Vagina (tissue), 2 donors: ENCODE results near the gene AQP5. TPM values are rescaled to one million over a fixed set of nuclear protein-coding genes. Genes with fewer than 3 reads are reported as not detected.
"Not testable (repeated sequence)": the region's sequence is repeated elsewhere in the genome, so short reads cannot be mapped to it uniquely, and the experiment has no call there.

ENCODE experiments used
- DNase-seq, 2 donors: peaks; one replicate each; pipeline ENCODE4 v3.0.0-alpha.2; 2017; ENCODE audit errors: extremely low spot score in 2 of 2
- H3K27ac ChIP-seq: fragments of 200-600 bp; sonication (generic); one replicate; pipeline ENCODE4 v1.5.1; 2019
- H3K27me3 ChIP-seq: fragments of 200-600 bp; sonication (generic); one replicate; pipeline ENCODE4 v1.5.1; 2019
- H3K36me3 ChIP-seq, 2 donors: fragments of 200-600 bp; sonication (generic); one replicate each; pipeline ENCODE4 v1.5.1; 2017 to 2019
- H3K4me1 ChIP-seq: fragments of 200-600 bp; sonication (generic); one replicate; pipeline ENCODE4 v1.5.1; 2019
- H3K4me3 ChIP-seq, 2 donors: fragments of 200-600 bp; sonication (generic); 1 replicate in 1 of 2; 2 replicates in 1 of 2; pipeline ENCODE4 v1.5.1; 2016 to 2019
- H3K9me3 ChIP-seq: fragments of 200-600 bp; sonication (generic); one replicate; pipeline ENCODE4 v1.5.1; 2019
- CTCF ChIP-seq, 3 experiments: fragments of 450-650 bp in 2 of 3; fragments of 200-600 bp in 1 of 3; sonication (generic) in 1 of 3; IDR thresholded peaks; one replicate each; pipeline ENCODE4 v1.5.1; 2017 to 2019; ENCODE audit warnings: antibody characterized with exemption in 3 of 3, mild to moderate bottlenecking in 2 of 3, moderate library complexity in 2 of 3
- POLR2A ChIP-seq, 2 donors: fragments of 450-650 bp; IDR thresholded peaks; one replicate each; pipeline ENCODE4 v1.6.1; 2017; ENCODE audit warnings: antibody characterized with exemption in 2 of 2, mild to moderate bottlenecking in 2 of 2, moderate library complexity in 2 of 2
- POLR2AphosphoS5 ChIP-seq, 2 donors: sonication (generic); formaldehyde crosslinking; IDR thresholded peaks; one replicate each; pipeline ENCODE4 v1.9.0; 2017; ENCODE audit warnings: antibody characterized with exemption in 2 of 2, mild to moderate bottlenecking in 2 of 2, low read depth in 1 of 2; ENCODE audit not compliant: insufficient read depth in 1 of 2
- intact Hi-C: fragments of 100-400 bp; cut with DNase I; formaldehyde crosslinking; loops from one replicate; pipeline ENCODE4 v1.15.1; 2023
- total RNA-seq: library from RNA; depleted of rRNA; stranded (reverse); fragments of >200 nt; gene quantifications from one replicate; pipeline ENCODE4 v1.2.3, GENCODE V29; 2016

Gene AQP5
- total RNA-seq, 1 donor from 2014 or later = not detected

DNA sequence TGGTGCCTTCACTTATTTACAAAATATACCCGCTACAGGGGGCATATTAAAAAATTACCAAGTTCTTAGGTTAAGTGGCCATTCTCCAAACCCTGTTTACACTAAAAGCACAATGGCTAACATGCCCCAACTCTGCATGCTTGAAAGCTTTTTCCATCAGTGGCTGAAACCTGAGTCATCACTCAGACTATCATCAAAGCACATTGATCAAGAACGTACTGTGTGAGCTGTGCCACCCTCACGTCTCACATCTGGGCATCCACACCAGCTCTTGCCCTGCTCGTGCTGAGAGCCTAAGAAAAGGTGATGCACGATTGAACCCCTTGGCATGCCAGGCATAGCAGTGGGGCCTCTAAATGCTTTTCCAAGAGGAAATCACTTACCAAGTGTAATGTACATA is 24.3 kb downstream of the AQP5 start:
- Histone ChIP-seq H3K27me3 (no peaks in the 10 kb centered on the region), H3K36me3 (no peaks in the 10 kb centered on the region), H3K4me1 (peaks cover 11% of the 10 kb centered on the region), H3K9me3 (no peaks in the 10 kb centered on the region), H3K27ac (no peak overlapping the region), H3K4me3 (no peak overlapping the region)
- no peak for DNase-seq
- TF ChIP-seq CTCF (IDR thresholded peaks at IDR 0.05) = no peak
- TF ChIP-seq POLR2A (IDR thresholded peaks at IDR 0.05) = no peak
- TF ChIP-seq POLR2AphosphoS5 (IDR thresholded peaks at IDR 0.05; ENCODE audit: insufficient read depth in 1 of 2, low read depth in 1 of 2) = no peak
- intact Hi-C loops = no loop called here

DNA sequence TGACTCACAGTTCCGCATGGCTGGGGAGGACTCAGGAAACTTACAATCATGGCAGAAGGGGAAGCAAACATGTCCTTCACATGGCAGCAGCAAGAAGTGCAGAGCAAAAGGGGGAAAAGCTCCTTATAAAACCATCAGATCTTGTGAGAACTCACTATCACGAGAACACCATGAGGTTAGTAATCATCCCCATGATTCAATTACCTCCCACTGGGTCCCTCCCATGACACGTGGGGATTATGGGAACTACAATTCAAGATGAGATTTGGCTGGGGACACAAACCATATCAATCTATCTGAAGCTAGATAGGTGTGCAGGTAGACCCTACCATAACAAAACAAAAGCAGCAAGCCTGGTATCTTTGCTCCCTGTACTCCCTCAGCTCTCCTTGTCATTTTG is 24.8 kb downstream of the AQP5 start:
- DNase-seq, H3K4me3 ChIP-seq, H3K27me3 ChIP-seq, H3K27ac ChIP-seq, H3K9me3 ChIP-seq, intact Hi-C loops, H3K36me3 ChIP-seq: not testable (repeated sequence)
- H3K4me1 ChIP-seq = peaks cover 11% of the 10 kb centered on the region

GRCh38 chr12:49987625-49988303 is 26.1 kb downstream of the AQP5 start:
- peaks cover 11% of the 10 kb centered on the region for H3K4me1 ChIP-seq
- no peak overlapping the region for H3K27ac ChIP-seq
- DNase-seq = no peak
- TF ChIP-seq POLR2A (IDR thresholded peaks at IDR 0.05) (no peak), CTCF (IDR thresholded peaks at IDR 0.05) (no peak), POLR2AphosphoS5 (IDR thresholded peaks at IDR 0.05; ENCODE audit: insufficient read depth in 1 of 2, low read depth in 1 of 2) (no peak)
- peaks cover 0 to 1% of the 10 kb centered on the region in 2 donors for H3K36me3 ChIP-seq
- no peak overlapping the region for H3K4me3 ChIP-seq
- H3K27me3 ChIP-seq = no peaks in the 10 kb centered on the region
- intact Hi-C loops = no loop called here
- no peaks in the 10 kb centered on the region for H3K9me3 ChIP-seq

DNA sequence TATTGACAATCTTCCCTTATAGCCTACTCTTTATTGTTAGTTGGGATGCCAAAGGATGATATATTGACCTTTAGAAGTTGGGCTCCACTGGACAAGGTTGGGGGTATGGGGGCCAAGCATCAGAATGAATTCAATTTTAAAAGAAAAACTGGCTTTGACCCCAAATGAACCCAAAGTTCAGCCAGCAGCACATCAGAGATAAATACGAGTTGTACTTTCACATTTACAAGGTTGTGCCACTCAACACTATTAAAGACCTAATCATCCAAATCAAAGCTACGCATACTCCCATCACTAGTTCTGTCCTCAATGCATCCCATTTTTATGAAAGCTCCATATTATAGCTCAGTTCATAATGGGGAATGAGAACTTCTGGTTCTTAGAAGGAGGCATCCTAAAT is 27.7 kb downstream of the AQP5 start:
- DNase-seq, H3K4me3 ChIP-seq, H3K27me3 ChIP-seq, H3K9me3 ChIP-seq, H3K4me1 ChIP-seq, H3K36me3 ChIP-seq, intact Hi-C loops: not testable (repeated sequence)
- peak overlapping the region; percentile 51 for H3K27ac ChIP-seq

GRCh38 chr12:49990273-49990672 is 28.6 kb downstream of the AQP5 start:
- intact Hi-C loops = no loop called here
- Histone ChIP-seq H3K36me3 (peaks cover 0 to 8% of the 10 kb centered on the region in 2 donors), H3K4me3 (no peak overlapping the region), H3K9me3 (no peaks in the 10 kb centered on the region), H3K27me3 (no peaks in the 10 kb centered on the region), H3K4me1 (no peaks in the 10 kb centered on the region), H3K27ac (peak overlapping the region; percentile 51)
- TF ChIP-seq POLR2A (IDR thresholded peaks at IDR 0.05) = no peak
- TF ChIP-seq POLR2AphosphoS5 (IDR thresholded peaks at IDR 0.05; ENCODE audit: insufficient read depth in 1 of 2, low read depth in 1 of 2) = no peak
- TF ChIP-seq CTCF (IDR thresholded peaks at IDR 0.05) = no peak
- DNase-seq = no peak

DNA sequence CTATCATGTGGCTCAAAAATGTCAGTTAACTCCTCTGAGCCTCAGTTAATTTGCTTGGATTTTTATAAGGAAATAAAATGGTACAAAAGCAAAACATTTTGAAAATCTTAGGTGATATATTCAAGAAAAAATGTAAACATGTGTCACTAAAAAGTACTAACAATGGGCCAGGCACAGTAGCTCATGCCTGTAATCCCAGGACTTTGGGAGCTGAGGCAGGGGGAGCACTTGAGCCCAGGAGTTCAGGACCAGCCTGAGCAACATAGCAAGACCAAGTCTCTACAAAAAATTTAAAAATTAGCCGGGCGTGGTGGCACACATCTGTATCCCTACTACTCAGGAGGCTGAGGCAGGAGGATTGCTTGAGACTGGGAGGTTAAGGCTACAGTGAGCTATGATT is 36.8 kb downstream of the AQP5 start:
- no peak for DNase-seq
- H3K36me3 ChIP-seq = peaks cover 0 to 4% of the 10 kb centered on the region in 2 donors
- H3K9me3 ChIP-seq = no peaks in the 10 kb centered on the region
- H3K27me3 ChIP-seq = no peaks in the 10 kb centered on the region
- TF ChIP-seq CTCF (IDR thresholded peaks at IDR 0.05) (no peak), POLR2AphosphoS5 (IDR thresholded peaks at IDR 0.05; ENCODE audit: insufficient read depth in 1 of 2, low read depth in 1 of 2) (no peak), POLR2A (IDR thresholded peaks at IDR 0.05) (no peak)
- H3K4me3 ChIP-seq = no peak overlapping the region
- no peak overlapping the region for H3K27ac ChIP-seq
- intact Hi-C loops = no loop called here
- no peaks in the 10 kb centered on the region for H3K4me1 ChIP-seq
